ENCODE results near the gene EIF2S2.
"Not testable (repeated sequence)": the region's sequence is repeated elsewhere in the genome, so short reads cannot be mapped to it uniquely, and the experiment has no call there.

EIF2S2 gene
- total RNA-seq: 94.1 to 187 (median 133) reads per million in 18 experiments

DNA sequence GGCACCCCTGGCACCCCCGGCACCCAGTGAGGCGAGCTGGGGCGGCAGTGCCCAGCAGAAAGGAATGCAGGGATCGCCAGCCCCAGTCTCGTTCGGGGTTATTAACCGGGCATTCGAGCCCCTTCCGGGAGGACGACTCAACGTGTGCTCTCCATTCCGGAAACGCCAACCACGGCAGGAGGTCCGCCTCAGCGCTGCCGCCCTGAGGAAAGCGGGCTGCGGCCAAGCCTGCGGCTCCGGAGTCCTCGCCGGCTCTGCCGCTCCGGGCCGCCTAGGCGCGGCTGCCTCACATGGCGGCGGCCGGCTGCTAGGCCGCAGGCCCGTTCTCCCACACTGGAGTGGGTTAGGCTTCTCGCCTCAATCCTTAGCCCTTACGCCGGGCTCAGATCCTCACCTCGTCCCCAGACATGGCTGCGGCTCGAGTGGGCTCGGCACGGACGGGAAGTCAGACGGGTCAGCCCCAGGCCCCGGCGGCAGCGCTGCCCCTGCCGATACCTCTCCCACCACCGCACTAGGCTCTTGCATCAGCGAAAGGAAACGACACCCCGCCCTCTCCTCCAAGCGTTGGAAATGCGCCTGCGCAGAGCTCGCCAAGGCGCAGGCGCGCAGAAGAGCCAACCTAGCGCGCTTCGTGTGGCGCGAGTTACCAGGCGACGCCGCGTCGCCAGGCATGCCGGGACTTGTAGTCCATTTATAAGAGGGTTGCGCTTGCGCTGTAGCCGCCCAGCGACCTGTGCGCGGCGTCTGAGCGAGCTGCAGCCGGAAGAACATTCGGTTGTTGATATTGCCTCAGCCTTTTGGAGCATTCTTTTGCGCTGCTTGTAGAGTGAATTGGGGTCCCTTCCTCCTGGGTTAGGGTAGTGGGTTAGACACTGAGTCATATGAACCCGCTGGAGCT lies at the start of gene EIF2S2:
EIF2S2 (minus strand) TSS at position 542 of the 898 bp plus-strand sequence; CDS start at position 409, 133 bp downstream.
- DNase-seq: peak; percentile 99 to 100

DNA sequence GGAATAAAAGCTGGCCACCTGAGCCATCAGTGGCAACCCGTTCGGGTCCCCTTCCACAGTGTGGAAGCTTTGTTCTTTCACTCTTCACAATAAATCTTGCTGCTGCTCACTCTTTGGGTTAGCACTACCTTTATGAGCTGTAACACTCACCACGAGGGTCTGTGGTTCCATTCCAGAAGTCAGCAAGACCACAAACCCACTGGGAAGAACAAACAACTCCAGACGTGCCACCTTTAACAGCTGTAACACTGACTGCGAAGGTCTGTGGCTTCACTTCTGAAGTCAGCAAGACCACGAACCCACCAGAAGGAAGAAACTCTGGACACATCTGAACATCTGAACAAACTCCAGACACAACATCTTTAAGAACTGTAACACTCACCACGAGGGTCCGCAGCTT lies 45.7 kb upstream of the EIF2S2 start:
- DNase-seq: not testable (repeated sequence)

- DNase-seq: peak; percentile 58 to 73
Measured at GRCh38 chr20:34155836-34156235, 43.8 kb upstream of the EIF2S2 start.

DNA sequence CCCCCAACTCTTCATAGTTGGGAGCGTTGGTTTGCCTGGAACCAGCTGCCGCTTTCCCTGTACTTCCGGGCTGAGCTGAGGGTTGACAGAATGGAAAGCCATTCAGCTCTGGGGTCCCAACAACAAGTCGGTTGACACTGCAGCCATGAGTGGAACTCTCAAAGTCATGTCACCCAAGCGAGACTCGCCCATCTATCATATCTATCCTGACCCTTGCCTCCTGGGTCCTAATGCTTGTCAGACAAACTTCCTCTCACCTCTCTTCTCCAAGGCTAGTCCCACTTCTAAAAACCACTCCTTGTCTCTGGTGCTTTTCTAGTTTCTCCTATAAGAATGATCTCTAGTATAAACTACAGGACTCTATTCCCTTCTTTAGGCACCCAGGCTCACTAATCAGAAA lies 41.1 kb upstream of the EIF2S2 start:
- not testable (repeated sequence) for DNase-seq

DNA sequence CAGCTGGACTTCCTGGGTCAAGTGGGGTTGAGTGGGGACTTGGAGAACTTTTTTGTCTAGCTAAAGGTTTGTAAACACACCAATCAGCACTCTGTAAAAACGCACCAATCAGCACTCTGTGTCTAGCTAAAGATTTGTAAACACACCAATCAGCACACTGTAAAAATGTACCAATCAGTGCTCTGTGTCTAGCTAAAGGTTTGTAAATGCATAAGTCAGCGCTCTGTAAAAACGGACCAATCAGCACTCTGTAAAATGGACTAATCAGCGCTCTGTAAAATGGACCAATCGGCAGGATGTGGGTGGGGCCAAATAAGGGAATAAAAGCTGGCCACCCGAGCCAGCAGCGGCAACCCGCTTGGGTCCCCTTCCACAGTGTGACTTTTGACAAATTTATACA lies 40.0 kb upstream of the EIF2S2 start:
- DNase-seq: not testable (repeated sequence)

- no peak for DNase-seq
Measured at GRCh38 chr20:34150306-34151000, 38.4 kb upstream of the EIF2S2 start.

GRCh38 chr20:34145280-34145819 lies 33.3 kb upstream of the EIF2S2 start:
- no peak for DNase-seq

DNA sequence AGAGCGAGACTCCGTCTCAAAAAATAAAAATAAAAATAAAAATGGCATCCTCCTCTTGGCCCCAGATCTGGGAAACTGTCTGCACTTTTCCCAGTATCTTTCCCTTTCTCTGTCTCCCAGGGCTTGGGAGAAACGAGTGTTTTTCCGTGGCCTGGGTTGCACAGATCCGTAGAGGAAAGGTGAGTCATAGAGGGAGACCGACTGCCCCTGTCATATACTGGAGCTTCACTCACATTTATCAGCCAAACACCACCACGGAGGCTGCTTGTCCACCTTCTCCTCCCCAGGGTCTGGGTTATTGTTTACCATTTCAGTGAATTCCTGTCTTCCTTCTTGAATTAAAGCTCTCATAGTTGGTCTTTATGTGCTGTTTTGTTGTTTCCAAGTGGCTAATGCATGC lies 31.9 kb upstream of the EIF2S2 start:
- DNase-seq: no peak

DNA sequence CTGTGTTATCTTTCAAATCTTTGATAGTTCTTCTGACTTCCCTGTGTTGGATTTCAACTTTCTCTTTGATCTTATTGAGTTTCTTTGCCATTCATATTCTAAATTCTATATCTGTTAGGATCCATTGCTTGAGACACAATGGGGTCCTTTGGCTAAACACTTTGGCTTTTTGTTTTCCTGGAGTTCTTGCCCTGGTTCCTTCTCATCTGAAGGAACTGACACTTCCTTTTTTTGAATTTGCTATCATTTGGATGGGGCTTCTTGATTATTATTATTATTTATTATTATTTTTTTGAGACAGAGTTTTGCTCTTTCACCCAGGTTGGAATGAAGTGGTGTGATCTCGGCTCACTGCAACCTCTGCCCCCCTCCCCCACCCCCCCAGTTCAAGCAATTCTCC lies 30.1 kb upstream of the EIF2S2 start:
- no peak for DNase-seq

DNA sequence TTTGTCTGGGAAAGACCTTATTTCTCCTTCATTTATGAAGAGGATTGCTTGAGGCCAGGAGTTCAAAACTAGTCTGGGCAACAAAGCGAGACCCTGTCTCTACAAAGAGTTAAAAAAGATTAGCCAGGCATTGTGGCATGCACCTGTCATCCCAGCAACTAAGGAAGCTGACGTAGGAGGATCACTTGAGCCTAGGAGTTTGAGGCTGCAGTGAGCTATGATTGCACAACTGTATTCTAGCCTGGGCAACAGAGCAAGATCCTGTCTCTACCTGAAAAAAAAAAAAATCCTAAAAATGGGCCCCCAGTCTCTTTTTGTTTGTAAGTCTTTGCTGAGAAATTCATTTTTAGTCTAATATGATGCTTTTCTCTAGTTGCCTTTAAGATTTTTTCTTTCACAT lies 29.2 kb upstream of the EIF2S2 start:
- DNase-seq: no peak

DNA sequence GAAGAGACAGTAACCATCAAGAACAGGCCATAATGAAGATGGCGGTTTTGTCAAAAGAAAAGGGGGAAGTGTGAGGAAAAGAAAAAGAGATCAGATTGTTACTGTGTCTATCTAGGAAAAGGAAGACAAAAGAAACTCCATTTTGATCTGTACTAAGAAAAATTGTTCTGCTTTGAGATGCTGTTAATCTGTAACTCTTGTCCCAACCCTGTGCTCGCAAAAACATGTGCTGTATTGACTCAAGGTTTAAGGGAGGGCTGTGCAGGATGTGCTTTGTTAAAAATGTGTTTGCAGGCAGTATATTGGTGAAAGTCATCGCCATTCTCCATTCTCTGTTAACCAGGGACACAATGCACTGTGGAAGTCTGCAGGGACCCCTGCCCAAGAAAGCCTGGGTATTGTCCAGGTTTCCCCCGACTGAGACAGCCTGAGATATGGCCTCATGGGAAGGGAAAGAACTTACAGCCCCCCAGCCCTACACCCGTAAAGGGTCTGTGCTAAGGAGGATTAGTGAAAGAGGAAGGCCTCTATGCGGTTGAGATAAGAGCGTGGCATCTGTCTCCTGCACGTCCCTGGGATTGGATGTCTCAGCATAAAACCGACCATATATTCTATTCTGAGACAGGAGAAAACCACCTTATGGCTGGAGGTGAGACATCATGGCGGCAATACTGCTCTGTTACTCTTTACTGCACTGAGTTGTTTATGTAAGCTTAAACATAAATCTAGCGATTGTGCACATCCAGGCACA lies 23.7 kb upstream of the EIF2S2 start:
- not testable (repeated sequence) for DNase-seq

GRCh38 chr20:34133365-34133860 lies 21.4 kb upstream of the EIF2S2 start:
- DNase-seq: not testable (repeated sequence)

DNA sequence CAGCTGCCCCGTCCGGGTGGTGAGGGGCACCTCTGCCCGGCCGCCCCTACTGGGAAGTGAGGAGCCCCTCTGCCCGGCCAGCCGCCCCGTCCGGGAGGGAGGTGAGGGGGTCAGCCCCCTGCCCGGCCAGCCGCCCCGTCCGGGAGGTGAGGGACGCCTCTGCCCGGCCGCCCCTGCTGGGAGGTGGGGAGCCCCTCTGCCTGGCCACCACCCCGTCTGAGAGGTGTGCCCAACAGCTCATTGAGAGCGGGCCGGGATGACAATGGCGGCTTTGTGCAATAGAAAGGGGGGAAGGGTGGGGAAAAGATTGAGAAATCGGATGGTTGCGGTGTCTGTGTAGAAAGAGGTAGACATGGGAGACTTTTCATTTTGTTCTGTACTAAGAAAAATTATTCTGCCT lies 20.9 kb upstream of the EIF2S2 start:
- not testable (repeated sequence) for DNase-seq

DNA sequence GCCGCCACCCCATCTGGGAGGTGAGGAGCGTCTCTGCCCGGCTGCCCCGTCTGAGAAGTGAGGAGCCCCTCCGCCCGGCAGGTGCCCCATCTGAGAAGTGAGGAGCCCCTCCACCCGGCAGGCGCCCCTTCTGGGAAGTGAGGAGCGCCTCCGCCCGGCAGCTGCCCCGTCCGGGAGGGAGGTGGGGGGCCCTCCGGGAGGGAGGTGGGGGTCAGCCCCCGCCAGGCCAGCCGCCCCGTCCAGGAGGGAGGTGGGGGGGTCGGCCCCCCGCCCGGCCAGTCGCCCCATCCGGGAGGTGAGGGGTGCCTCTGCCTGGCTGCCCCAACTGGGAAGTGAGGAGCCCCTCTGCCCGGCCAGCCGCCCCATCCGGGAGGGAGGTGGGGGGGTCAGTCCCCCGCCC lies 20.4 kb upstream of the EIF2S2 start:
- not testable (repeated sequence) for DNase-seq

GRCh38 chr20:34131491-34131890 lies 19.4 kb upstream of the EIF2S2 start:
- DNase-seq: no peak

DNA sequence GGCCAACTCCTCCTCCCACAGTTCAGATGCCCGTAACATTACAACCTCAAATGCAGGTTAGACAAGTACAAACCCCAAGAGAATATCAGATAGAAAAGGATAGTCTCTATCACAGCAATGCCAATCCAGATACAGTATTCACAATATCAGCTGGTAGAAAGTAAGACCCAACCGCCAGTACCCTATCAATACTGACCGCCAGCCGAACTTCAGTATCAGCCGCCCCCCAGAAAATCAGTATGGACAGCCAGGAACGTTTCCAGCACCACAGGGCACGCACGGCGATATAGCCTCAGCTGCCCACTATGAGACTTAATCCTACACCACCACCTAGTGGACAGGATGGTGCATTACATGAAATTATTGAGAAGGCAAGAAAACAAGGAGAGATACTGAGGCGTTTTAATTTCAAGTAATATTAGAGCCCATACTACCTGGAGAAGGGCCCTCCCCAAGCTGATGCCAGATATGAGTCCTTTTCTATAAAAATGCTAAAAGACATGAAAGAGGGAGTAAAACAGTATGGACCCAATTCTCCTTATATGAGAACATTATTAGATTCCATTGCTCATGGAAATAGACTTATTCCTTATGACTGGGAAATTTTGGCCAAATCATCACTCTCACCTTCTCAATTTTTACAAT lies 17.6 kb upstream of the EIF2S2 start:
- peak; percentile 68 to 75 for DNase-seq

- DNase-seq: no peak
Measured at GRCh38 chr20:34127792-34128191, 15.7 kb upstream of the EIF2S2 start.

GRCh38 chr20:34124469-34125249 lies 12.6 kb upstream of the EIF2S2 start:
- DNase-seq: no peak

DNA sequence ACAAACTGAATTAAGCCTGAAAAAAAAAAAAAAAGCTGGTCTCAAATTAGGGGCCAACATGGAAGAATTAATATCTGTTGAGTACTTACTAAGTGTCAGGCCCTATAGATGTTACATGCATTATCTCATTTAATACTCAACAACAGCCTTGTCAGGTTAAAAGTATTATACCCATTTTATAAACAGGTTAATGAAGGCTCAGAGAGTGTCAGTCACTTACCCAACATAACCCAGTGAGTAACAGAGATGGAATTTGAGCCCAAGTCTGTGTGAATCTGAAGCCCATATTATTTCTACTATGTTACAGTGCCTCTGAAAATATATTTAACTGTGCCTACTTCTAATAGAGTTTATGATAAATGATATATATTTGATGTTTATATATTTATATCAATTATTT lies 11.3 kb upstream of the EIF2S2 start:
- DNase-seq: no peak

- DNase-seq: no peak
Measured at GRCh38 chr20:34122274-34122980, 10.4 kb upstream of the EIF2S2 start.

Data from inflammatory macrophage (primary cell).